HFFc6 (cell line): ENCODE results near the gene STK32B. TPM values are rescaled to one million over a fixed set of nuclear protein-coding genes. Genes with fewer than 3 reads are reported as not detected.

Source experiments
- DNase-seq: peaks from one replicate; pipeline ENCODE4 v3.0.0-alpha.2; 2018
- H3K27ac Mint-ChIP-seq: 2 replicates; pipeline ENCODE4 v1.8.0; 2020; ENCODE audit warnings: mild to moderate bottlenecking, mixed read lengths
- H3K27me3 Mint-ChIP-seq: 2 replicates; pipeline ENCODE4 v1.8.0; 2021; ENCODE audit warnings: mild to moderate bottlenecking, moderate library complexity, mixed read lengths; ENCODE audit not compliant: insufficient read depth
- H3K36me3 Mint-ChIP-seq: 2 replicates; pipeline ENCODE4 v1.8.0; 2021; ENCODE audit warnings: low read depth, mixed read lengths
- H3K4me1 Mint-ChIP-seq: 2 replicates; pipeline ENCODE4 v1.8.0; 2020; ENCODE audit warnings: low read depth, mixed read lengths
- H3K4me3 Mint-ChIP-seq: 2 replicates; pipeline ENCODE4 v1.8.0; 2020; ENCODE audit warnings: mild to moderate bottlenecking, moderate library complexity, mixed read lengths
- H3K9me3 Mint-ChIP-seq: 2 replicates; pipeline ENCODE4 v1.8.0; 2020; ENCODE audit warnings: mild to moderate bottlenecking, mixed read lengths
- total RNA-seq, 6 experiments: library from RNA; stranded (reverse); fragmentation: NEBNext Ultra II Directional; extraction: Animal tissue kit (Norgen Biotek cat#: 25700); gene quantifications; 2 replicates in 1 of 6; 3 replicates in 5 of 6; pipeline ENCODE4 v1.2.3, GENCODE V29; 2021
- TF ChIP-seq, protein P1 (sequence below): fragments of 200-600 bp; sonication (generic); IDR thresholded peaks from 2 replicates; pipeline ENCODE4 v1.5.0; 2021; ENCODE audit warnings: antibody characterized with exemption, mild to moderate bottlenecking

STK32B gene
- total RNA-seq, 6 experiments from 2014 or later, result 0.14 to 0.33 (median 0.18) TPM; not detected in 1

- Mint-ChIP-seq H3K27ac (no peak overlapping the region), H3K4me3 (no peak overlapping the region), H3K9me3 (peaks cover 62% of the 10 kb centered on the region), H3K36me3 (no peaks in the 10 kb centered on the region), H3K4me1 (no peaks in the 10 kb centered on the region), H3K27me3 (no peaks in the 10 kb centered on the region)
- TF ChIP-seq, protein P1, sequence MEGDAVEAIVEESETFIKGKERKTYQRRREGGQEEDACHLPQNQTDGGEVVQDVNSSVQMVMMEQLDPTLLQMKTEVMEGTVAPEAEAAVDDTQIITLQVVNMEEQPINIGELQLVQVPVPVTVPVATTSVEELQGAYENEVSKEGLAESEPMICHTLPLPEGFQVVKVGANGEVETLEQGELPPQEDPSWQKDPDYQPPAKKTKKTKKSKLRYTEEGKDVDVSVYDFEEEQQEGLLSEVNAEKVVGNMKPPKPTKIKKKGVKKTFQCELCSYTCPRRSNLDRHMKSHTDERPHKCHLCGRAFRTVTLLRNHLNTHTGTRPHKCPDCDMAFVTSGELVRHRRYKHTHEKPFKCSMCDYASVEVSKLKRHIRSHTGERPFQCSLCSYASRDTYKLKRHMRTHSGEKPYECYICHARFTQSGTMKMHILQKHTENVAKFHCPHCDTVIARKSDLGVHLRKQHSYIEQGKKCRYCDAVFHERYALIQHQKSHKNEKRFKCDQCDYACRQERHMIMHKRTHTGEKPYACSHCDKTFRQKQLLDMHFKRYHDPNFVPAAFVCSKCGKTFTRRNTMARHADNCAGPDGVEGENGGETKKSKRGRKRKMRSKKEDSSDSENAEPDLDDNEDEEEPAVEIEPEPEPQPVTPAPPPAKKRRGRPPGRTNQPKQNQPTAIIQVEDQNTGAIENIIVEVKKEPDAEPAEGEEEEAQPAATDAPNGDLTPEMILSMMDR, result no peak
- no peak for DNase-seq
Observed at GRCh38 chr4:5337731-5338130, 286.5 kb downstream of the STK32B start.

DNA sequence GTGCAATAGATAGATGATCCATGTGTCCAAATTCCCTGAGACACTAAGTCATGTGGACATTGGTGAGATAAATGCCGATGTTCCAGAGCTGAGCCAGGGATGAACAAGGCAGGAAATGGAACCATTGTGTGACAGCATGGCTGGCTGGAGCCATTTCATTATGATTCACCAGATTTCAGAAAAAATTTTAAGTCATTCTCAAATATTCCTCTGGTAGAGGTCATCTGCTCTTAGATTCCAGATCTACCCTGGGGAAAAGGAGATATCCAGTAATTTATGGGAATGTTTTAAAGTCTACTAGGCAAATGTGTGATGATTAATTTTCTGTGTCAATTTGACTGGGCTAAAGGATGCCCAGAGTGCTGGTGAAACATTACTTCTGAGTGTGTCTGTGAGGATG is 287.3 kb downstream of the STK32B start:
- H3K9me3 Mint-ChIP-seq, result peaks cover 62% of the 10 kb centered on the region
- H3K36me3 Mint-ChIP-seq, result no peaks in the 10 kb centered on the region
- TF ChIP-seq, protein P1, result no peak
- H3K27ac Mint-ChIP-seq, result no peak overlapping the region
- no peaks in the 10 kb centered on the region for H3K27me3 Mint-ChIP-seq
- DNase-seq, result no peak
- no peak overlapping the region for H3K4me3 Mint-ChIP-seq
- H3K4me1 Mint-ChIP-seq, result no peaks in the 10 kb centered on the region

- Mint-ChIP-seq H3K27me3 (no peaks in the 10 kb centered on the region), H3K9me3 (peaks cover 58% of the 10 kb centered on the region), H3K27ac (no peak overlapping the region), H3K36me3 (0 out of 2 replicates have a peak, but pooled peaks cover 5% of the 10 kb centered on the region), H3K4me1 (no peaks in the 10 kb centered on the region), H3K4me3 (no peak overlapping the region)
- no peak for DNase-seq
- TF ChIP-seq, protein P1, result no peak
Observed at GRCh38 chr4:5340991-5341451, 289.7 kb downstream of the STK32B start.

- Mint-ChIP-seq H3K4me1 (no peaks in the 10 kb centered on the region), H3K36me3 (0 out of 2 replicates have a peak, but pooled peaks cover 5% of the 10 kb centered on the region), H3K9me3 (peaks cover 57% of the 10 kb centered on the region), H3K4me3 (no peak overlapping the region), H3K27ac (no peak overlapping the region), H3K27me3 (no peaks in the 10 kb centered on the region)
- no peak for DNase-seq
- TF ChIP-seq, protein P1, result no peak
Observed at GRCh38 chr4:5341526-5341925, 290.2 kb downstream of the STK32B start.

DNA sequence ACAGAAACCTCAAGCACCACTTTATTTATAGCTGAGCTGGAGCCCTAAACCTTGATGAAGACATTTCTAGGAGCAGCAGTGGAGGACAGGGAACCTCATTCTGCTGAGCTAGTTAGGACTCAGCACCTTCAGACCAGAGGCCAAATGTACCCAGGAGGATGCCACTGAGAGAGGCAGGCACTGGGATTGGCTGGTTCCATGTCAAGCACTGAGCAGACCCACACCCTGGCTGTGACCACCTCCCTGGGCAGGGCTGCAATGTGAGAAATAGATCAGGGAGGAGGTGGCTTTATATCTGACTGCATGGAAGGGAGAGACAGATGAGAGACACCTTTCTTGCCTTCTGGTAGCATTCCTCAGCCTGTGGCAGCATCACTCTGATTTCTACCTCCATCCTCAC is 304.6 kb downstream of the STK32B start:
- Mint-ChIP-seq H3K36me3 (no peaks in the 10 kb centered on the region), H3K9me3 (peaks cover 25% of the 10 kb centered on the region), H3K4me3 (no peak overlapping the region), H3K27me3 (no peaks in the 10 kb centered on the region; the same call in 1 of the 2 replicates), H3K4me1 (no peaks in the 10 kb centered on the region), H3K27ac (no peak overlapping the region)
- TF ChIP-seq, protein P1, result no peak
- DNase-seq, result no peak

DNA sequence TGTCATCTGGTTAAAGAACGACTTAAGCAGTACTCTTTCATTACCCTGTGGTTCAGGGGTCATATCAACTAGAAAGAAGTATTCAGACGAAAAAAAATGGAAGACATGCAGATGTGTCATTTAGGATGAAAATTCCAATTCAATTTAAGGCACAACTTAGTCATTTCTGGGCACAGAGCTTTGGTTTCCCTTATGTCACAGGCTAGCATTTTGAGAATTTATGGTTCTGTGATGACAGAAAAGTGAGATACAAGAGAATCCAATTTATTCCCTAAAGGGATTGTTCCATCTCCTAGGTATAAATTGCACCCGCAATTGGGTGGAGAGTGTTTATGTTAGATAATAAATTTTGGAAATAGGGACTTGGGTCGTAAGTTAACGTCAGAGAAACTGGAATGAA is 306.6 kb downstream of the STK32B start:
- Mint-ChIP-seq H3K27ac (no peak overlapping the region), H3K9me3 (peaks cover 18% of the 10 kb centered on the region), H3K4me1 (no peaks in the 10 kb centered on the region), H3K4me3 (no peak overlapping the region), H3K27me3 (no peaks in the 10 kb centered on the region; the same call in 1 of the 2 replicates), H3K36me3 (no peaks in the 10 kb centered on the region)
- TF ChIP-seq, protein P1, result no peak
- no peak for DNase-seq
